CD4-positive, alpha-beta T cell treated with Interleukin-6 for 4 hours (primary cell): ENCODE data around the gene GALNT16.
"Not testable (repeated sequence)": the region's sequence is repeated elsewhere in the genome, so short reads cannot be mapped to it uniquely, and the experiment has no call there.

Source experiments
- DNase-seq: peaks from one replicate; pipeline ENCODE4 v3.0.0-alpha.2; 2020; ENCODE audit warnings: mixed read lengths

GALNT16 gene

GRCh38 chr14:69287098-69288010 lies 27.4 kb downstream of the GALNT16 start:
- DNase-seq: no peak

GRCh38 chr14:69288011-69288771 lies 28.2 kb downstream of the GALNT16 start:
- DNase-seq: no peak

DNA sequence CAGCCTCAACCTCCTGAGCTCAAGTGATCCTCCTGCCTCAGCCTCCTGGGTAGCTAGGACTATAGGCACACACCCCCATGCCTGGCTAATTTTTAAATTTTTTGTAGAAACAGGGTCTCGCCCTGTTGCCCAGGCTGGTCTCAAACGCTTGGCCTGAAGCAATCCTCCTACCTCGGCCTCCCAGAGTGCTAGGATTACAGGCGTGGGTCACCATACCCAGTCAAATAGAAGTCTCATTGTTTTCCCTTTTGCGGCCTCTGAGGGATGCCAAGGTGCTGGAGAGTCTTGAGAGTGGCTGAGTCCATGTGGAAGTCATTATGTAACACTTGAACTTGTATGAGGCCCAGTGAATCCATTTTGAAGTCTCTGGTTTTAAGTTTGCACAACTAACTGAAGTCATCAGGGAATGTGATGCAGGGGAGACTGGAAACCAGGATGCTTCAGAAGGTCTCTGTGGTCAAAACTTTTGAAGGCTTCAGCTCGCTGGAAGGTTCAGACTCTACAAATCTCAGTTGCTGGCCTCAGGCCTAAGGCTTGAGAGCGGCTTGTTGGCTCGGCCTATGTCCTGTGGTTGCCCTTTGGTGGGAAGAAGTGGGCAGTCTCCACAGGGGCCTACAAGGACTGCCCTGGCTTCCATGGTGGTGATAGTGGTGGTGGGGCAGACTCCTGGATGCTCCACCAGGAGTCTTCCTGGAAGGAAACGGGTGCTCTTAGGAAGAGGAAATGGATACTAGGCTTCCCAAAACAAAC lies 29.2 kb downstream of the GALNT16 start:
- no peak for DNase-seq

DNA sequence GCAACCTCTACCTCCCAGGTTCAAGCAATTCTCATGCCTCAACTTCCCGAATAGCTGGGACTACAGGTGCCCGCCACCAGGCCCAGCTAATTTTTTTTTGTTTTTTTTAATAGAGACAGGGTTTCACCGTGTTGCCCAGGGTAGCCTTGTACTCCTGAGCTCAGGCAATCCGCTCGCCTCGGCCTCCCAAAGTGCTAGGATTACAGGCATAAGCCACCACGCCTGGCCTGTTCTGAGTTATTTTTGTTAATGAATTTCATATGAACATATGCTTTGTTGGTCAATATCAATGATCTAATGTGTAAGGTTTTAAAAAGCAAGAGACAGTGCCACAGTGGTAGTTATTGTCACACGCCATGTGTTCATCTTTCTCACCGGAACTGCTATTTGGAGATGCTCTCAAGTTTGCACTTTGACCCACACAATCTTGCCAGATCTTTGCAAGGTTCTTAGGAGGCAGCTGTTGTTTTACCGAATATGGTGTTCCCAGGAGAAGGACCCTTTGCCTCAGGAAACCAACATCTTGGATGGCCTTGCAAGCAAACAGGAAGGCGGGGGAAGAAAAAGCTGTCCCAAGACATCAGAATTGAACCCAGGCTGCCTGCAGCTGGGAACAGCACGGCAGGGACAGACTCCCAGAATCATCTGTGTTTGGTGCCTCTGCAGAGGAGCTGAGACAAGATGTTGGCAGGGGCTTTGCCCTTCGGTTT lies 30.0 kb downstream of the GALNT16 start:
- DNase-seq: no peak

DNA sequence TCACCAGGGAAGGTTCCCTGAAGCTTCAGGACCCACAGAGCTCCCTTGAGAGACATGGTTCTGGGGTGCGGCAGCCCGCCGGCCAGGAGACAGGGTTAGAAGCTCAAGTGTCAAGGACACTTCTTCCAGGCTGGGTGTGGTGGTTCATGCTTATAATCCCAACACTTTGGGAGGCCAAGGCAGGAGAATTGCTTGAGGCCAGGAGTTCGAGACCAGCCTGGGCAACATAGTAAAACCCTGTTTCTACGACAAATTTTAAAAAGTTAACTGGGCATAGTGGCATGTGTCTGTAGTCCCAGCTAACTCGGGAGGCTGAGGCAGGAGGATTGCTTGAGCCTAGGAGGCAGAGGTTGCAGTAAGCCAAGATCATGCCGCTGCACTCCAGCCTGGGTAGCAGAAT lies 30.9 kb downstream of the GALNT16 start:
- not testable (repeated sequence) for DNase-seq

- DNase-seq: no peak
Measured at GRCh38 chr14:69291396-69291795, 31.4 kb downstream of the GALNT16 start.

DNA sequence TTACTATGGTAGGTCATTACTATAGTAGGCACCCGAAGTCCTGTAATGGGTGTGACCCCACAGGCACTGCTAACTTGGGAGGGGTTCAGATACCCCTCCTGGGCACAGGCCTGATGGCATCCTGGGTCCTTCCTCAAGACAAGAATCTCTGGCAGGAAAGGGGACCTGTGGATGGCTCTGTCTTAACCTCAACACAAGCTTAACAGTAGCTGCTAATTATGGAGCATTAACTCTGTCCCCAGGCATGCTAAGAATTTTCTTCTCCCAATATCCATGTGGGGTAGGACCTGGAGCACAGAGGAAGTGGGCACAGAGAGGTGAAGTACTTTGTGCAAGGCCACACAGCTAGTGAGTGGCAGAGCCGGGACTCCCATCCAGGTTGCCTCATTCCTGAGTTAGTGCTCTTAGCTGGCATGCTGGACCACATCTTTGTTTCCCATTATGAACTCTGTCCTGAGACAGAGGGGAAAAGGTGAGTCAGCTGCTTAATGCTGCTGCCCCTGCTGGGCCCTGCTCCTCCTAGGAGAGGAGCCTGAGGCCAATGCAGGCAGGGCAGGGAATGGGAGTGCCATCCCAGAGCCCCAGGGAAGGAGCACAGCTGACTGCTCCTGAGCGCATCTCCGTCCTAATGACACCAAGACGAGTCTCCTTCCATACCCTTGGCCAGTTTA lies 32.1 kb downstream of the GALNT16 start:
- DNase-seq: no peak

GRCh38 chr14:69298131-69299071 lies 38.4 kb downstream of the GALNT16 start:
- no peak for DNase-seq

DNA sequence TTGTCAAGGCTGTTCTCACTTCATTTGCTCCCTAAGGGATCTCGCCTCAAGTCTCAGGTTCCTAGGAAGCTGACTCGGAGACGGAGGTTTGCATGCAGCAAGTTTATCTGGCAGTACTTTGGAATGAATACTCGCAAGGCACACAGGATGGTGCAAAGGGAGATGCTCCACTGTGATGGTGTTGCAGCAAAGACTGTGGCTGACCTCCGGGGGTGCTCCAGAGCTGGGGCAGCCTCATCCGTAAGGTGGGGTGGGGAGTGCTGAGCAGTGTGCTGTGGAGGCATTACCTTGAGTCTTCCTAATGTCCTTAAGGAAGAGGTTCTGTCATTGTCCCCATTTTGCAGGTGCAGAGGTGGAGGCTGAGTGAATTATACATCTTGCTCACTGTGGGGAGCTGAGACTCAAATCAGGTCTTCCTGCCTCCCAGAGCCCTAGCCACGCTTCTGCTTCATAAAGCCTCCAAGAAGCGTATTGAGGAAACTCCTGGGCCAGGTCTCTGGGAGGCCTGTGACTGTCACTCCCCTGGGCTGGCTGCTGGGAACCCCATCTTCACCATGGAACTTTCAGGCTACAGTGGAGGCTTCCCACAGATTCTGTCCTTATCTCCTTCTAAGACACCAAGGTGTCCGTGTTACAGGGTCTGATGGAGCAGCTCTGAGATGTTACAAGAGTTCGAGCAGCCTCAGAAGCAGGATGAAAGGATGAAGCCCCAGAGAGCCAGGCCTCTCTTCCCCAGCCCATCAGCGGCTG lies 39.5 kb downstream of the GALNT16 start:
- DNase-seq: no peak

DNA sequence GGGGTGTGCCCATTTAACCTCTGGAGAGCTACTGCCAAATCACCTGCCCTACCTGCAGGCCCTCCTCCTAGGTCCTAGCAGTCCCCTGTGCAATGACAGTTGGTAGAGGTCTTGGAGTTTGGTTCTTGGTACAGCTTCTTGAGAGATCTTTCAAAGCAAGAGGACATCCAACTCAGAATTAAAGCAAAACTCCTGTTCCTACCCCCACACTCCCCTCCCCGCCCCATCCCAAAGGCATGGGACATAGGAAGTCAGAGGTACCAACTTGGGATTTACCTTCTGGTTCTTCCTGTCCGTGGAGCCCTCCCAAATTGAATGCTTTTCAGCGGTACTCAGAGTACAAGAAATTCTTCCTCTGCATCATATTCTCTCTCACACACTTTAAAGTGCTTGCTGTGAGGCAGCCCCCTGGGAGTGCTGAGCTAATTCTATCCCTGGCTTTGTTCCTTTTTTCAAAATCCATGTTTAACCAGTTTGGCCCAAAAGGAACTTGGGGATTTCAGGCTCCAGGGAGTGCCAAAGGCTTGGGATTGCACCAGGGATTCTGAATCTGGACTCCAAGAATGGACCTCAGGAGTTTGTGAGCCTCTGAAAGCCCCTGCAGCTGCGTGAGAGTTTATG lies 40.8 kb downstream of the GALNT16 start:
- DNase-seq: no peak

DNA sequence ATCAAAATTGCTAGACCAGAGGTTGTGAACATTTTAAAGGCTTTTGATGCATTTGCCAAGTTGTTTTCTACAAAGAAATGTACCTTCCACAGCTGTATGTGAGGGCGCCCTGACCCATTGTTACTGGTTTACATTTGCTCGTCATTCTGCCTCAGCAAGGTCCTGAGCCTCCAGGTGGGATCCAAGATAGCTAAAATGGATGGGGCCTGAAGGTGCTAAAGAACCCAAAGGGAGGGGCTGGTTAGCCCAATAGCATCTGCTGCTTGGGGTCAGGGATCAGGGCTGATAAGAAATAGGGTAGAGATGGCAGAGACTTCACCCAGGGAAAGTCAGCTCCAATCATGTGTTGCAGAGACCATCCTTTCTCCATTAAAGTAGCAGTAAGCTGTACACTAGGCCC lies 43.1 kb downstream of the GALNT16 start:
- DNase-seq: no peak

DNA sequence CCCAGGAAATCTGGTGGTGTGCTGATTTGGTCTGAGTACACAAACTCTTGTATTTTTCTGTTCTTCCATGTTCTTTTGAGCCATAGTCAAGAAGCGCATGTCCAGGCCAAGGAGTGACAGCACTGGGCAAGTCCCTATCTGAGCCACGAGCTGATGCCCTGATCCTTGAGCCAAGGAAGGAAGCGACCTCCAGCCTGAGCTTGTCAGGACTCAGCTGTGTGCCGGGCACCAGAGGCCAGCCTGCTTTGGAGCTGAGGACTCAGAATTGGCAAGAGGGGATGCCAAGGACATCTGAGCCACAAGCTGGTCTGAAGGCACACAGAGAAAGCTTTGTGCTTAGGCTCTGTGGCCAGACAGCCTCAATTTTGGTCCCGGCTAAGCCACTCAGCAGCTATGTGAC lies 52.6 kb downstream of the GALNT16 start:
- no peak for DNase-seq

DNA sequence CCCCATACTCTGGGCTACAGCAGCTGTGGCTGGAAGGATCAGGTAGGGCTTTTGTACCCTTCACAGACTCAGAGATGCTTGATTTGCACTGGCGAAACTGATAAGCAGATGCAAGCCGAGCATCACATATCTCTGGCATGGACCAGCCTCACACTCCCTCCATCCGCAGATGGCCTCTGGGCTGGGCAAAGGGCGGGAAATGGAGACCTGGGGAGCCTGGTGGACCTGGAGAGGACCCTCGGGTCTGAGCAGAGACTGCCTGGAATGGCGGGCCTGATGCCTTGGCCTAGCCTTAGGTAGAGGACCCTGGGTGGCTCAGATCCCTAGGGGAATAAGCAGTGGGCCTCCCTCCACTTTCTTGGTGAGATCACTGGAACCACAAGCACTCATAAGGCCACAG lies 53.2 kb downstream of the GALNT16 start:
- DNase-seq: no peak

GRCh38 chr14:69314327-69314726 lies 54.4 kb downstream of the GALNT16 start:
- no peak for DNase-seq

- DNase-seq: no peak
Measured at GRCh38 chr14:69315301-69315700, 55.3 kb downstream of the GALNT16 start.

DNA sequence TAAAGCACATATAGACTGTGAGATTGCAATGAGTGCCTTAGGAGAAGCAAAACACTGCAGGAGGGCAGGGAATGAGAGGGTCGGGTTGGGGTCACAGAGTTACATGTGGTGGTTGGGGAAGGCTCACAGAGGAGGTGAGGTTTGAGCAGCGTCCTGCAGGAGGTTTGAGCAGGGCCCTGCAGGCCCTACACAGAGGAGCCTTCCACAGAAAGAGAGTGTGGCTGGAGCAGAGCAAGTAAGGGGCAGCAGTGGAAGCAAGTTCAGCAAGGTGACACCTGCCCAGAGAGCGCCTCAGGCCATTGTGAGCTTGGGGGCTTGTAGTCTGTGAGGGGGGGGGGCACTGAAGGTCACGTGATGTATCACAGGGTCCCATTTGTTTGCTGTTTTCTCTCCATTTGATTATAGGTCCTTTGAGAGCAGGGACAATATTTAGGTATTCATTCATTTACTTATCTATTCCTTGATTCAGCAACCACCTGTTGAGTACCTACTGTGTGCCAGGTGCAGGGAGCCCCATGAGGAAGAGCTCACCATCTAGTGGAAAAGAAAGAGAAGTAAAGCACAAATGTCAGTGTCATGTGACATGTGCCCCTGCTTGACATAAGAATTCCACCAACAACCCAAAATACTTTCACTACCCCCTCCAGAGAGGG lies 56.6 kb downstream of the GALNT16 start:
- DNase-seq: no peak

GRCh38 chr14:69317102-69317755 lies 57.3 kb downstream of the GALNT16 start:
- DNase-seq: no peak

GRCh38 chr14:69317780-69318179 lies 57.8 kb downstream of the GALNT16 start:
- DNase-seq: no peak

- DNase-seq: no peak
Measured at GRCh38 chr14:69318241-69318640, 58.3 kb downstream of the GALNT16 start.
